Measurements from ENCODE around the gene RAPGEF4.
A peak's percentile ranks its signal among the peaks of the same experiment; 100 is the strongest.

RAPGEF4 gene

GRCh38 chr2:172976116-172976515 lies 240.5 kb downstream of the RAPGEF4 start:
- no peak for DNase-seq

DNA sequence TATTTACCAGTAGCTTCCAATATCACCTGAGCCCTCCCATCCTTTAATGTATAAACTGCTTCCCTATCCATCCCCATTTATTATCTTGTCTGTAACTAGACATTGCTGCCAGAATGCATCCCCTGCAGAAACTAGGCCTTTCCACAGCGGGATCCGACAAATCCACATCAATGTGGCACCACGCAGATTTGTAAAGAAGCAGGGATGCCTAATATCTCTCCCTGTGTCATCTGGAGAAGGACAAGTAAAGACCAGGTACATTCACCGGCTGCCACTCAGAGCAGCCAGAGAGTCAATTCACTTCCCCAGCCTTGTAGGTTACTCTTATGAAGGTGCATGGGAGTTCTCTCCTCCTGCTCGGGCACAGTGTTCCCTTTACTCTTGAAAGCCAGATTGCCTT lies 241.2 kb downstream of the RAPGEF4 start:
- DNase-seq = no peak

DNA sequence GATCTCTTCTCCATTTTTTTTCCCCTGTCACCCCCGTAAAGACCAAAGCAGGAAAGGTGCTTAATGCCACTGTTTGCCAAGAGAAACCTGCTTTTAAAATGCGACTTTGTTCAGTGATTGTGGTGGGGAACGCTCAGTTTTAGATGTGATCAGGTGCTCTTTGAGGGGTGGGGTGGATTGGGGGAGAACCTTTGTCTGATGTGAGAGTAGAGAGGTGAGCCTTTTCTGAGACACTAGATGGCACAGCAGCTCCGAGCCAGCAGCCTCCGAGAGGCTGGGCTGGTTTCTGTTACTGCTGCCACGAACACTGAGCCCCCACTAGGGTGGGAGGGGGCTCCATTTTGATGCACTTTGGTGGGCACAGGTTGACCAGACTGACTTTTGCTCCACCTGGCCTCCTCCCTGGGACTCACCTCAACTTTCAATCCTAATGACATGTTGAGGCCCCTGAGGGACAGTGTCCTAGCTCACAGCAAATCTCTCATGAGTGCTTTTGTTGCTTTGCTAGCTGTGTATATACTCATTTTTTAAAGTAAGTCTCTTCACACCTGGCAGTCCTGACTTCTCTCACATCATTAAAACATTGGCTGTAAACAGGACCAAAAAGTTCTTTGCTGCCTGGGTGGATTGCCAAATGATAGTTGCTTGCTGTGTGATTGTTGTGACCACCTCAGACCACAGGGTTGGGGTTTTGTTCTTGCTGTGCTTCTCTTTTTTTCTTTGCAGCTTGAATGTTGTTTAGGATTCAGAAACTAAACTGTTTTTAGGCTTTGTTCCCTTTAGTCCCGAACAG lies 241.8 kb downstream of the RAPGEF4 start:
- DNase-seq = no peak

GRCh38 chr2:172978063-172978383 lies 242.4 kb downstream of the RAPGEF4 start:
- DNase-seq = no peak

GRCh38 chr2:172985139-172985892 lies 249.7 kb downstream of the RAPGEF4 start:
- DNase-seq = peak; percentile 10

- no peak for DNase-seq
Observed at GRCh38 chr2:172986040-172986439, 250.4 kb downstream of the RAPGEF4 start.

GRCh38 chr2:172988728-172989127 lies 253.1 kb downstream of the RAPGEF4 start:
- no peak for DNase-seq

DNA sequence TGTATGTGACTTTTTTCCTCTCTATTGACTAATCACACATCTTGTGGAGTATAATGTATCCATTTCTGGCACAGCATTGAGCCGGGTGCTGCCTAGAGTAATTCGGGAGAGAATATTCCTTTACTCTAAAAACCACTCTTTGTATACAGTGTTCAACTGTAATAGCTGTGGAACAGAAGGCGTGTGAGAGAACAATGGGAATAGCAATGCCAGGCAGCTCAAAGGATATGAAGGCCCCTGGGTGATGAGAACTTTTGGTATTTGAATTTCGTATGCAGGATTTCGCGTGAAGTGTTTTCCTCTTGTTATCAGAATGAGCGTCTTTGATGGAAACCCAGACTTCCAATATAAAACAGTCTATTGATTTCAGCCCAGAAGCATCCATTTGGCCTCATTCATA lies 255.4 kb downstream of the RAPGEF4 start:
- no peak for DNase-seq

- DNase-seq = no peak
Observed at GRCh38 chr2:172993139-172993538, 257.5 kb downstream of the RAPGEF4 start.

DNA sequence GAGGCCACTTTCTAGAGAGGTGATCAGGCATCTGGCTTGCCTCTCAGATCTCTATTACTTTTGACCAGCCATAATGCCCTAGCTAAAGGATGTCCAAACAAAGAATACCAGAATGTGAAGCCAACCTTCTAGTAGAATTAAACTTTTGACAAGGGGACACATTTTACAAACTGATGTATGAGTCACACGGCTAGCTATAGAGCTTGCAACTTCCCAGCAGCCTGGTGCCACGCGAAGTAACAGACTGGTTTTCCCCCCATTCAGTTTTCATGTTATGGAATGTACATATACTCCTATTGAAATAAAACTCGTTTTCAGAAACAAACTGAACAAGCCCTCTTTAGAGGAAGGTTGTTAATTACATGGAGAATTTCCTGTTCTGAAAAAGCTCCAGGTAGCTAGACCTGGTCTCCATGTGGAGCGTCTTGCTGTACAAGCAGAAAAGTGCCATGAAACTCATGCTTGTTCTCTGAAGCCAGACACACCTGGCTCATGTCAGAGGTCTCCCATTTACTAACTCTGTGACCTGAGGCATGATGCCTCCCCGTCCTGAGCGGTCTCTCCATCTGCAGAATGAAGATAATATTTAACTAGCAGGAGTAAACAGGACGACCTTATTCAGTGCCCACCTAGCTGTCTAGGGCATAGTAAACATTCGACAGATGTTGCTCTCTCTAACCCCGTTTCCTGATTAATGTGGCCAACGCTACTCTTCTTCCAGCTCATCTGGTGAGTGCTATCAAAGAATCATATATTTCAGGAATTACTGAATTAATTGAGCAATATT lies 258.5 kb downstream of the RAPGEF4 start:
- DNase-seq = no peak

DNA sequence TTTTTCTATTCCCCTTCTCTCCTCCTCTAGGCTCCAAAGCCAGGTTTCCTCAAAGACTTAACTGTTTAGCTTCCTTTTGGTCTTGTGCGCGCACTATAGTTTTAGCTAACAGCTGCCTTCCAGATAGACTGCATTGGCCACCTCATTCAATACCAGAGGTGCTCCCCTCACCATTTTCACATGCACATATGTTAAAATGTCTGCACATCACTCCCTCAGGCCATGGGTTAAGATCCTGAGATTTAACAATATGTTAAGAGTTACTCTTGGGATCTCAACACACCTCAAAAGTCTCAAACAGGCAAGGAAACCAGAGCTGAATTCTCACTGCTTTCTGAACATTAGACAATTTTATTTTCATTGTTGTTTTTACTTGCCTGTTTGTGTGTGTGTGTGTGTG lies 259.2 kb downstream of the RAPGEF4 start:
- no peak for DNase-seq

DNA sequence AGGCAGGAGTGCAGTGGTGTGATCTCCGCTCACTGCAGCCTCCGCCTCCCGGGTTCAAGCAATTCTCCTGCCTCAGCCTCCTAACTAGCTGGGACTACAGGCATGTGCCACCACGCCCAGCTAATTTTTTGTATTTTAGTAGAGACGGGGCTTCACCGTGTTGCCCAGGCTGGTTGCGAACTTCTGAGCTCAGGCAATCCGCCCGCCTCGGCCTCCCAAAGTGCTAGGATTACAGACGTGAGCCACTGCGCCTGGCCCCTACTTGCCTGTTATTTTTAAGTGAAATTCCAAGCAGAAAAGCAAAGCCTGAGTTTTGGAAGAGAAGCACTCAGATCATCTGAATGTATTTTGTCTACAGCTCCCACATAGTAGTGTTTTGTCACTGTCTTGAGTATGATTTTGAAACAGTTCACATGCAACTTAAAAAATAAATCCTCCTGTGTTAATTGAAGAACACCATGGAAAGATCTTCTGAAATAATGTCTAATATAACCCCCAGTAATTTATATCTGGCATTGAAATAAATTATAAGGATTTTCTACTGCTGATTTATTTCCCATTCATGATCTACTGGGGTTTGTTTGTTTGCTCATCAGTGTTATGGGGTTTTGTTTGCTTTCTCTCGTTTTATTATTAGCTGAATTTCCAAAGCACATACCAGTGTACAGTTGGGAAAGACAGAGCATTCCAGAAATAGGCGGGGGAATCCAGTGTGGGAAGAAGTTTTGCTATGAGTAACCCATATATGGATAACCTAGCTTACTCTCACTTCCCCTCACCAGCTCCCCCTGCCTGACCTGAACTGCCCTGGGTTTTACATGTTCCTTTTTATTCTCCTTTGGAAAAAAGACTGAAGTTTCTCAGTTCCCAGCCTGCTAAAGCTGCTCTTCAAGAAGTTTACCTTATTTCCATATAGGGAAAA lies 259.9 kb downstream of the RAPGEF4 start:
- DNase-seq = no peak

DNA sequence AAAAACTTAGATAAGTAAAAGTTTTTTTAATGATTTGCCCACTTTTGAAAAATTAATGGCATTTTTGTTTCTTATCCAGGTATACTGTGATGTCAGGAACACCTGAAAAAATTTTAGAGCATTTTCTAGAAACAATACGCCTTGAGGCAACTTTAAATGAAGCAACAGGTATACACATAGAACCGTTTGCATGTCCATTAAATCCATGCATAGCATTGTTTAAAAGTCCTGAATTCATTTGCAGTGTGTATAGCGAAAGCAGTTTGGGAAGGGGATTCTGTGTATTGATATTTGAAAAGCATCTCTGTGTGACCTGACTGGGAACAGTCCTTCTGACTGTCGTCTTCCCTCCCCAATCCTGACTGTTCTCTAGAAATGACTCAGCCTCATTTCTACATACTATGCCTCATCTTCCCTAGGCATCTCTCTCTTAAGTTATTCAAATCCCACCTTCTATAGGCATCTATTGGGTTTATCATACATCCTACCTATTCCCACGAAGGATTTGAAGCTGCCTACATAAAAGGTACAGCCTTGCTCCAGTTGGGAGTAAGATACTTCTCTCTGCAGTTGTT lies 260.8 kb downstream of the RAPGEF4 start:
- no peak for DNase-seq

DNA sequence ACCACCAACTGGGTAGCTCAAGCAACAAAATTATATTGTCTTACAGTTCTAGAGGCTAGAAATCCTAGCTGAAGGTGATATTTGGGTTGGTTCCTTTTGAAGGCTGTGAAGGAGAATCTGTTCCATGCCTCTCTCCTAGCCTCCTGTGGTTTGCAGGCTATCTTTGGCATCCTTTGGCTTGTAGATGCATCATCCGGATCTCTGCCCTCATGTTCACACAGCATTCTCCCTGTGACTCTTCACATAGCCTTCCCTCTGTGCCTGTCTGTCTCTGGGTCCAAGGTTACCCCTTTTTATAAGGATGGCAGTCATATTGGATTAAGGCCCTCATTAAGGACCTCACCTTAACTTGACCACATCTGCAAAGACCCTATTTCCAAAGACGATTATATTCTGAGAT lies 261.4 kb downstream of the RAPGEF4 start:
- DNase-seq = no peak

DNA sequence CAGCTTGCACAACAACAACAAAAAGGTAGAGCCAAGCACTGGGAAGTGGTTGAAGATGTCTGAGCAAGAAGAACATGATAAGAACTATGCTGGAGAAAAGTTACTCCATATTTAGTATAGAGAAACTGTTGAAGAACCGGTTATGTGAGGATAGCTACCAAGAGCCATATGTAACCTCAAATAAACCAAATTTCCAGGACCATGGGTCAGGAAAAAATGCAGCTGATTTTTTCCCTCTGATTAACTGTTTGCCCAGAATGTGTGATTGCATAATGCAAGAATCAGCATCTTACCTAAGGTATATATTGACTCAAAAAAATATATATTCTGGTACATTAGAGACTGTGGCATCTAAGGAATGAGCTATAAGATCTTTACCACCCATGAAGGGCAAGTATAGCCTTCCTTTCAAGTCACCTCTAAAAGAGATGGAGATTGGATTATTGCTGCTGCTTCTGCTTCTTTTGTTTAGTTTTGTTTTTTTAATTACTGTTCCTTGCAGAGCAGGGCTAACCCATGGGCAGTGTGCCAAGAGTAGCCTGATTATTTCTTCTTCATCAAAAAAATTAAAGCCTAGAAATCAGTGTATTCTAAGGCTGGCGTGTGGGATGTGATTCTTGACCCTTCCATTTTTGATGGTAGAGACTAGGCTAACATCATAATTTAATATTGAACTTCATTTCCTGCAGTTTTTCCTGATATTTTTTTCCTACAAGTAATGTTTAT lies 263.1 kb downstream of the RAPGEF4 start:
- DNase-seq = no peak

GRCh38 chr2:172999641-173000386 lies 264.2 kb downstream of the RAPGEF4 start:
- DNase-seq = no peak

DNA sequence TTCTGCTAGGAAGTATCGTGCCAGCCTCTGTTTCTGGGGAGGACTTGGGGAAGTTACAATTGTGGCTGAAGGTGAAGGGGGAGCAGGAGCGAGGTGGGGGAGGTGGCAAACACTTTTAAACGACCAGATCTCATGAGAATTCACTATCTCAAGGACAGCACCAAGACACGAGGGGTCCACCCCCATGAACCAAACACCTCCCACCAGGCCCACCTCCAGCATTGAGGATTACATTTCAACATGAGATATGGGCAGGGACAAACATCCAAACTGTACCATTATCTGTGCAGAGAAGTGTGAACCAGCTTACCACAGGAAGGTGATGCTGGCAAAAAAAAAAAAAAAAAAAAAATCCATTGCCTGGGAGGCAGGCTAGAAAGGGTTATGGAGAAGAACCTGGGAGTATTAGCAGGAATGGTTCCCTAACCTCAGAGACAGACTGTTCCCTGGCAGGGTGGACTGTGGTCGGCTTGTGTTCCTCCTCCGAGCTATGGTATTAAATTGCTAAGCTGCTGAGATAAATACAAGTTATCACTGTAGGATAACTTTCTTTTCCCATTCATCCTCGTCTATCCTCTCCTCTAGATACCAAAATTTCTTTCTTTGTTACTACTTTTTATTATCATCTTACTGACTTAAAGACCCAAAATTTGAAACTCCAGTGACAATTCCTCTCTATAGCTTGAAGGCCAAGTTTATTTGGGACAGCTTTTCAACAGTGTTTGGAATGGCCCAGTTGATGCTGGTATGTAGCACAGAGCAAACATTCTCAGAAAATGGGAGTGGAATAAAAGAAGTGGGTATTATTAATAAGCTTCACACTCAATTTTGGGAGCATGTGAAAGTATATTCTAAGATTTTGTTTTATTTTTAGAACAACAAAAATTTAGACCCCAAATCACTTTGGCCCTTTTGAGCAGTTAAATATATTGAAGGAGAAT lies 266.3 kb downstream of the RAPGEF4 start:
- no peak for DNase-seq

DNA sequence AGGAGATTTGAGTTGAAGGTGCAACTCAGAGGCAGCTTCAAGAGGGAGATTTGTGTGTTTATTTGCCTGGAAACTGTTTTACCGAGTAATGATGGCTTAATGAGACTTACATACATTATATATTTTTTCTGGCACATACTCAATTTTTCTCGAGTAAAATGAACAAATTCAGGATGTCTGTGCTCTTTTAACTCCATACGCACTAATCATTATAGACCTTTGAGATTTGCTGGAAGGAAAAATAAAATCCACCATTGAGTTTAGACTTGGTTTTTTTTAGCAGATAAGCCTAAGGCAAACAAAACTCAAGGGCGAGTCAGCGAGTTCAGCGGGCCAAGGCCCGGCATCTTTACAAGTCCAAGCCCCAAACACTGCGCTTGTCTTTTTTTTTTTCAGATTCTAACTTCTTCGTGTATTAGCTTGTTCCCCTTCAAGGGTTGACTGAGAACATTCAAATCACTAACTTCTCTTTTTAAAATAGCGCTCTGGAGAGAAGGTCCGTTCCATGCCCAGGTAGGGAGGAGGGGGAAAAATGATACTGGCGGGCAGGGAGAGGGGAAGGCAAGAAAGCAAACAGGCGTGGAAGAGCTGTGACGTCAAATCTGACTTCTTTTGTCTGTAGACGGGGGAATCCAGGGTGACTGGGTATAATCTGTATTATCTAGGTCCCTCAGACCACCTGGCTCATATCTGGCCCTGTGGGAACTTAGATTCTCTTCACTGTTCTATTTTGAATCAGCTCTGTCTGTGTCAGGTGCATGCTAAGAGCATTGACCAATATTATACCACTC lies 267.3 kb downstream of the RAPGEF4 start:
- no peak for DNase-seq

DNA sequence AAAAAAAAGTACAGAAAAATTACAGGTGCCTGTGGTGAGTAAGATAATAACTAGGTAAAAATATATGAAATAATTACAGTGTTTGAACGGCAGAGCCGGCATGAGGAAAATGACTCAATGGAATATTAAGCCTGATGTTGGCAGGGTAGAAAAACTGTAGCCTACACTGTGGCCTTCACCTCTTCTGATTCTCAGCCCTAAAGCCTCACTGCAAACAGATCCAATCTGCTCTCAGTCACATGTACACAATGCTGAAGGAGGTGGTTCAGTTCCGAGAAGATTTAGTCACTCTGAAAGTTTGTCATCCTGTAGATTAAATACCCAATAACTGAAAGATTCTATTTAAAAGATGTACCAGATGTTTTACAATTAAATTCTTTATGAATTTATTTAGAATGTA lies 273.1 kb downstream of the RAPGEF4 start:
- DNase-seq = no peak
